ENCODE results near the gene TRAPPC2L.

TRAPPC2L gene

GRCh38 chr16:88842806-88843205 lies 14.1 kb upstream of the TRAPPC2L start:
- Histone ChIP-seq H3K4me2 (ENCODE audit: low read depth, low read length) (no peak overlapping the region), H3K27ac (ENCODE audit: low read length) (no peak overlapping the region), H3K4me1 (ENCODE audit: low read length) (no peaks in the 10 kb centered on the region), H4K20me1 (ENCODE audit: insufficient read depth, low read length) (no peaks in the 10 kb centered on the region), H3K36me3 (replicated peaks; ENCODE audit: insufficient read depth, low read length) (no peaks in the 10 kb centered on the region), H3K9ac (ENCODE audit: low read length) (no peak overlapping the region), H3K9me3 (replicated peaks; ENCODE audit: insufficient read depth, low read length) (no peaks in the 10 kb centered on the region), H3F3A (ENCODE audit: insufficient read depth, low read length) (no peaks in the 10 kb centered on the region), H3K9me2 (replicated peaks; ENCODE audit: insufficient read depth, low read length) (no peaks in the 10 kb centered on the region), H3K4me3 (ENCODE audit: low read length) (no peak overlapping the region), H2AFZ (ENCODE audit: low read length) (no peak overlapping the region), H3K27me3 (replicated peaks; ENCODE audit: insufficient read depth, low read length) (no peaks in the 10 kb centered on the region), H3K79me2 (ENCODE audit: low read length) (no peaks in the 10 kb centered on the region)
- no peak for DNase-seq
- no peak for TF ChIP-seq EZH2phosphoT487 (IDR thresholded peaks at IDR 0.05; ENCODE audit: low read length)
- no peak for TF ChIP-seq CTCF (IDR thresholded peaks at IDR 0.05; ENCODE audit: low read length)
- TF ChIP-seq EZH2 (optimal IDR thresholded peaks at IDR 0.05; ENCODE audit: low read depth, low read length) = no peak

GRCh38 chr16:88843256-88843655 lies 13.7 kb upstream of the TRAPPC2L start:
- H3K9me3 ChIP-seq (replicated peaks; ENCODE audit: insufficient read depth, low read length) = no peaks in the 10 kb centered on the region
- no peaks in the 10 kb centered on the region for H3K79me2 ChIP-seq (ENCODE audit: low read length)
- H3K27ac ChIP-seq (ENCODE audit: low read length) = no peak overlapping the region
- no peaks in the 10 kb centered on the region for H4K20me1 ChIP-seq (ENCODE audit: insufficient read depth, low read length)
- no peak for TF ChIP-seq CTCF (IDR thresholded peaks at IDR 0.05; ENCODE audit: low read length)
- TF ChIP-seq EZH2phosphoT487 (IDR thresholded peaks at IDR 0.05; ENCODE audit: low read length) = no peak
- no peaks in the 10 kb centered on the region for H3K4me1 ChIP-seq (ENCODE audit: low read length)
- no peaks in the 10 kb centered on the region for H3K27me3 ChIP-seq (replicated peaks; ENCODE audit: insufficient read depth, low read length)
- H3K4me3 ChIP-seq (ENCODE audit: low read length) = no peak overlapping the region
- H3K36me3 ChIP-seq (replicated peaks; ENCODE audit: insufficient read depth, low read length) = no peaks in the 10 kb centered on the region
- H2AFZ ChIP-seq (ENCODE audit: low read length) = no peak overlapping the region
- no peak for DNase-seq
- H3K9ac ChIP-seq (ENCODE audit: low read length) = no peak overlapping the region
- H3K4me2 ChIP-seq (ENCODE audit: low read depth, low read length) = no peak overlapping the region
- H3K9me2 ChIP-seq (replicated peaks; ENCODE audit: insufficient read depth, low read length) = no peaks in the 10 kb centered on the region
- H3F3A ChIP-seq (ENCODE audit: insufficient read depth, low read length) = no peaks in the 10 kb centered on the region

GRCh38 chr16:88844419-88845036 lies 12.4 kb upstream of the TRAPPC2L start:
- TF ChIP-seq CTCF (IDR thresholded peaks at IDR 0.05; ENCODE audit: low read length) (no peak), EZH2 (optimal IDR thresholded peaks at IDR 0.05; ENCODE audit: low read depth, low read length) (no peak), EZH2phosphoT487 (IDR thresholded peaks at IDR 0.05; ENCODE audit: low read length) (no peak)
- Histone ChIP-seq H3K9ac (ENCODE audit: low read length) (no peak overlapping the region), H4K20me1 (ENCODE audit: insufficient read depth, low read length) (no peaks in the 10 kb centered on the region), H3K4me1 (ENCODE audit: low read length) (no peaks in the 10 kb centered on the region), H3K27me3 (replicated peaks; ENCODE audit: insufficient read depth, low read length) (no peaks in the 10 kb centered on the region), H3F3A (ENCODE audit: insufficient read depth, low read length) (no peaks in the 10 kb centered on the region), H3K9me2 (replicated peaks; ENCODE audit: insufficient read depth, low read length) (no peaks in the 10 kb centered on the region), H3K27ac (ENCODE audit: low read length) (no peak overlapping the region), H3K4me3 (ENCODE audit: low read length) (no peak overlapping the region), H3K79me2 (ENCODE audit: low read length) (no peaks in the 10 kb centered on the region), H2AFZ (ENCODE audit: low read length) (no peak overlapping the region), H3K4me2 (ENCODE audit: low read depth, low read length) (no peak overlapping the region), H3K36me3 (replicated peaks; ENCODE audit: insufficient read depth, low read length) (no peaks in the 10 kb centered on the region), H3K9me3 (replicated peaks; ENCODE audit: insufficient read depth, low read length) (no peaks in the 10 kb centered on the region)
- DNase-seq = no peak
